Smooth muscle cell of the brain vasculature (primary cell): ENCODE measurements around the gene AGER.
"Not testable (repeated sequence)": the region's sequence is repeated elsewhere in the genome, so short reads cannot be mapped to it uniquely, and the experiment has no call there.

Experiments used
- DNase-seq: peaks from one replicate; pipeline ENCODE4 v3.0.0-alpha.2; 2012; ENCODE audit warnings: low read depth, low spot score

AGER gene

DNA sequence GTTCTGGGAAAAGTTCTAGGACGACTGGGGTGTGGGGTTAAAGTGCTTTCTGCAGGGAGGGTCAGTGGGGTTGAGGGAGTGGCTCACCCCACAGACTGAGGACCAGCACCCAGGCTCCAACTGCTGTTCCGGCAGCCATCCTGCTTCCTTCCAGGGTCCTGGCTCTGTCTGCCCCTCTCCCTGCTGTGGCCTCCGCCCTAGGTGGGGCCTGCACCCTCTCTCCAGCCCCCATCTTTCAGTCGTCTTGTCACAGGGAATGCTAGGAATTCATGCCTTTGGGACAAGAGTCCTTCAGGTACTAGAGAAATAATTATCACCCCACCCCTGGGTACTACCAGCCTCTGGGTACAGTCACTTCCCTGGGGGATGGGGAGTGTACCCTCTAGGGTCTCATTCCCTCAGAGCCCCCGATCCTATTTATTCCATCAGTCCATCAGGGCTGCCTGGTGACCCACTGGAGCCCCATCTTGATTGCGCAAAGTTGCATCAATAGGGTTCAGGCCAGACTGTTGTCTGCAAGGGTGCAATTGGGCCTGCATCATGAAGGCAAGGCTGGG lies at the start of gene AGER:
Gene AGER (minus strand): TSS at position 170 of the 557 bp plus-strand sequence. CDS start 31 bp downstream, at position 139.
- DNase-seq, result no peak

DNA sequence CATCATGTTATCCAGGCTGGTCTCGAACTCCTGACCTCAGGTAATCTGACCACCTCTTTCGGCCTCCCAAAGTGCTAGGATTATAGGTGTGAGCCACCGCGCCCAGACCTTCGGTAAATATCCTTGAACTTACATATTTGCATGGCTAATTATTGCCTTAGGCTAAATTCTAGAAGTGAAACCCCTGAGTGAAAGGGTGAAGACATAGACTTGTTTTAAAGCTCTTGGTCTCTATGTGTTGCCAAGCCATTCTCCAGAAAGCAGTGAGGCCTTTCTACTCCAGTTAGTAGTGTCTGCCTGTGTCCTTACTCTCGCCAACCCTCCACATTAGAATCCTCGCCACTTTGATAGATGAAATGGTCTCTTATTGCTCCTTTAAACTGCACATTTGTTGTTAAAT lies 42.4 kb upstream of the AGER start:
- DNase-seq, result no peak

GRCh38 chr6:32224696-32225095 lies 40.6 kb upstream of the AGER start:
- DNase-seq, result no peak

DNA sequence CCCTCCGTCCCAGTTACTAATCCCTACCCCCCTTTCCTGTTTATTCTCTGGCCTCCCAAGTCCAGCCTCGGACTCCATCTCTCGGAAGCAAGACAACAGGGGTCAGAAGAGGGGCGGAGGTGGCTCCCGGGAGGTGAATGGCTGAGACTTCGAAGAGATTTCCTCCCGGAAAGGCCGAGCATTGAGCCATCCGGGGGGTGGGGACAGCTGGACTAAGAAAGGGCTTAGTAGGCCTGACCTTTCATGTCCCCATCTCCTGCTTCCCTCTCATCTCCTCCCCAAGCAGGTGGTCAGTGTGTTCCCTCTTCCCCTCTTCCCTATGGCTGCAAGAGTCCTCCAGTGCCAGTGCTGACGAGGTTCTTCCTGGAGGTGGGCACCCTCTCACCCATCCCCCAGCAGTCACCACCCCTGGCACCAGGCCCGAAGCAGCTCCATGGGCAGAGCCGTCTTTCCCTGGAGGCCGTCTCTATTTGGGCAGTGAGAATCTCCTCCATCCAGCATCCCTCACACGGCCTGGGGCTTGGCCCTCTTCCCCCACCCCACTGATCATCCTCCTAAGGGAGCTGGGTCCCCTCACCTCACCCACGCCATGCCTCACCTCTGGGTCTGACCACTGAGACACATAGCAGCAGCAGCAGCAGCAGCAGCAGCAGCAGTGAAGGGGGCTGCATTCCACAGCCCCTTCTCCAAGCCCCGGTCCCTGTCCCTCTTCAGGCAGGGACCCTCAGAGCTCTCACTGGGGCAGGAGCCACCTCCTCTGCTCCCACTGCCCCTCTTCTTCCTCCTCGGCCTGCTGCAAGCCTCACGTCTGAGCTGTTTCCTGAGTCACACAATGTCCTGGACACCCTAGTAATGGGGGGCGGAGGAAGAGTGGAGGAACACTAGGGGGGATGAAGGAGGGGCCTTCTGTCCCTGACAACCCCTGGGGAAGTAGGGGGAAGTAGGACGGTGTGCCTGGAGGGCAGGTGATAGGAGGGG lies 39.5 kb upstream of the AGER start, which contains the start of gene NOTCH4:
Gene NOTCH4 (minus strand): TSS at position 810 of the 978 bp plus-strand sequence. CDS start 139 bp downstream, at position 671.
- DNase-seq, result no peak

- no peak for DNase-seq
Measured at GRCh38 chr6:32222333-32223230, 38.5 kb upstream of the AGER start.

DNA sequence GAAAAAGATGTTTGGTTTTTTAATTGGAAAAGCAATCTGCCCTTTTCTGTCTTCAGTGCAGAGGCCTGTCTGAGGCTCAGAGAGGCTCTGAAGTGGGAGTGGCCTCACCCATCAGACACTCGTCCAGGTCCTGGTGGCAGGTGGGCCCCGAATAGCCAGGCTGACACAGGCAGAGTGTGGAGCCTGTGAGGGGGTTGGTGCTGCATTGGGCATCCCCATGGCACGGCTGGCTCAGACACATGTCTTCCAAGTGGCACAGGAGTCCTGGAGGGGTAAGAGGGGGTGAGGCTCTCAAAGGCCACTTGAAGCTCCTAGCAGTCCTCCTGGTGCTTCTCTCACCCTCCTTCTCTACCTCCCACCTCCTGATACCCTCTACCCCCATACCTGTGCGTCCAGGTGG lies 36.0 kb upstream of the AGER start:
- DNase-seq, result no peak

- DNase-seq, result no peak
Measured at GRCh38 chr6:32218167-32218566, 34.1 kb upstream of the AGER start.

DNA sequence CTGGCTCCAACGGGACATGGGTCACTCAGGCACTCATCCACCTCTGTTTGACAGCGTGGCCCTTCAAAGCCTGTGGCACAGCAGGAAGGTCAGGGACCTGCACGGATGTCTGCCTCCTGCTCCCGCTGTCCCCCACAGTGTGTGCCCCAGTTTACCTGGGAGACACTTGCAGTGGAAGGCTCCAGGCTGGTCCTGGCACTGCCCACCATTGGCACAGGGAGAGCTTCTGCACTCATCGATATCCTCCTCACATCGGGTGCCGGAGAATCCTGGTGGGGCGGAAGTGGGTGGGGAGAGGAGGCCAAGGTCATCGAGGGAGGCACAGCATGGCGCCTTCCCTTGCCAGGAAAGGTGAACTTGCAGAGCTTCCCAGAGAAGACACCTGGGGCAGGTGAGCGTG lies 32.9 kb upstream of the AGER start:
- no peak for DNase-seq

DNA sequence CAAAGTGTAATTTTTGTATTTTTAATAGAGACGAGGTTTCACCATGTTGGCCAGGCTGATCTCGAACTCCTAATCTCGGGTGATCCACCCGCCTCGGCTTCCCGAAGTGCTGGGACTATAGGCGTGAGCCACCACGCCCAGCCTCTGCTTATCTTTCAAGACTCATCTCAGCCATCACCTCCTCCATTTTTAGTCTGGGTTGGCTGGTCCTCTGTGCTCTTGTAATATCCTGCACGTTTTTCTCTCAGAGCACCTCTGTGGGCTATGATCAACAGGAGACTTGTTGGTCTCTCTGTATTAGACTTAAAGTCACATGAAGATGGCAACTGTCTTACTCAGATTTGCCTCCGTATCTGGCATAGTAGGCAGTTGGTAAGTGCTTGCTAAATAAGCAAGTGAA lies 32.2 kb upstream of the AGER start:
- no peak for DNase-seq

DNA sequence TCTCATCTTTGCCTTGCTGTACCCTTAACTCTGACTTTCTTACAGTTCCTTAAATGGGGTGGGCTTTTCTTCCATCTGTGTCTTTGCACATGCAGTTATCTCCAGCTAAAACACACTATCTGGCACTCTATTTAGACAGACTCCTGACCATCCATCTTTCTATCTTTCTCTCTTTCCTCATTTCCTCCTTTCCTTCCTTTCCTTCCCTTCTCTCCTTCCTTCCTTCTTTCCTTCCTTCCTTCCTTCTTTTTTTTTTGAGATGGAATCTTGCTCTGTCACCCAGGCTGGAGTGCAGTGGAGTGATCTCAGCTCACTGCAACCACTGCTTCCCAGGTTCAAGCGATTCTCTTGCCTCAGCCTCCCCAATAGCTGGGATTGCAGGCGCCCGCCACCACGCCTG lies 31.6 kb upstream of the AGER start:
- DNase-seq, result no peak

DNA sequence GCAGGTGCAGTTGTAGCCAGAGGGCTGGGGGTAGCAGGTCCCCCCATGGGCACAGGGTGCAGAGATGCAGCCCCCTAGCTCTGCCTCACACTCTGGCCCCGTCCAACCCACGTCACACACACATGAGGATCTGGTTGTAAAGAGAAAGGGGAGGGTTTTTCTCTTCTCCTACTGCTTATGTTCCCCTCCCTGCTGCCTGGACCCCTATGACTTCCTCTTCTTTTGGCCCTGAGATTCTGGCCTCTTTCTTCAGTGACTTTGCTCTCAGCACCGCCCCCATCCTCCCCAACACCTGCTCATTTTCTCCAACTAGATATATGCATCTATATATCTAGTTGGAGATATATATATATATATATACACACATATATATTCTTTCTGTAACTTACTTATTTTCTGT lies 30.1 kb upstream of the AGER start:
- DNase-seq, result no peak

- DNase-seq, result no peak
Measured at GRCh38 chr6:32213649-32214048, 29.6 kb upstream of the AGER start.

- no peak for DNase-seq
Measured at GRCh38 chr6:32212076-32212760, 28.2 kb upstream of the AGER start.

- not testable (repeated sequence) for DNase-seq
Measured at GRCh38 chr6:32211432-32211831, 27.4 kb upstream of the AGER start.

DNA sequence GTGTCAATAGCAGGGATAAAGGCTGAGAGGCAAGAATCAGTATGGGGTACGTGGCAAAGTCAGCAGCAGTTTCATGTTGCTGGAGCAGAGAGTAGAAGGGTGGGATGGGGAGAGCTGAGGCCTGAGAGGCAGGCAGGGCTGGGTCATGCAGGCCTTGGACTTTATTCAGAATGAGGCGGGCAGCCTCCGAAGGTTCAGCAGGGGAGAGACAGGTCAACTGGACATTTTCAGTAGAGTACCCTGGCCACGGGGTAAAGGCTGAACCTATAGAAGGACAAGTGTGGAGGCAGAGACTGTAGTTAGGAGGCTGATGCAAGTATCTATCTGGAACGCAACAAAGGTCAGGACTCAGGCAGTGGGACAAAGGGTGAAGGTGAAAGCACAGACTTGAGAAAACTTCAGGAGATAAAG lies 26.1 kb upstream of the AGER start:
- no peak for DNase-seq

DNA sequence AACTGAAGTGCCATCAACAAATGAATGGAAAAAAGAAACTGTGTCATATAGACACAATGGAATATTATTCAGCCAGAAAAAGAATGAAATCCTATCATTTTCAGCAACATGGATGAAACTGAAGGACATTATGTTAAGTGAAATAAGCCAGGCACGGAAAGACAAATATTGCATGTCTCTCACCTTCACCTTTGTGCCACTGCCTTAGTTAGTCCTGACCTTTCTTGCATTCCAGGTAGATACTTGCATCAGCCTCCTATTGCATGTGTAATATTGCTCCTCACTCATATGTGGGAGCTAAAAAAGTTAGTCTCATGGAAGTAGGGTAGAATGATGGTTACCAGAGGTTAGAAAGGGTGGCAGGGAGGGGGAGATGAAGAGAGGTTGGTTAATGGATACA lies 24.9 kb upstream of the AGER start:
- no peak for DNase-seq

GRCh38 chr6:32204268-32204715 lies 20.2 kb upstream of the AGER start:
- DNase-seq, result no peak

DNA sequence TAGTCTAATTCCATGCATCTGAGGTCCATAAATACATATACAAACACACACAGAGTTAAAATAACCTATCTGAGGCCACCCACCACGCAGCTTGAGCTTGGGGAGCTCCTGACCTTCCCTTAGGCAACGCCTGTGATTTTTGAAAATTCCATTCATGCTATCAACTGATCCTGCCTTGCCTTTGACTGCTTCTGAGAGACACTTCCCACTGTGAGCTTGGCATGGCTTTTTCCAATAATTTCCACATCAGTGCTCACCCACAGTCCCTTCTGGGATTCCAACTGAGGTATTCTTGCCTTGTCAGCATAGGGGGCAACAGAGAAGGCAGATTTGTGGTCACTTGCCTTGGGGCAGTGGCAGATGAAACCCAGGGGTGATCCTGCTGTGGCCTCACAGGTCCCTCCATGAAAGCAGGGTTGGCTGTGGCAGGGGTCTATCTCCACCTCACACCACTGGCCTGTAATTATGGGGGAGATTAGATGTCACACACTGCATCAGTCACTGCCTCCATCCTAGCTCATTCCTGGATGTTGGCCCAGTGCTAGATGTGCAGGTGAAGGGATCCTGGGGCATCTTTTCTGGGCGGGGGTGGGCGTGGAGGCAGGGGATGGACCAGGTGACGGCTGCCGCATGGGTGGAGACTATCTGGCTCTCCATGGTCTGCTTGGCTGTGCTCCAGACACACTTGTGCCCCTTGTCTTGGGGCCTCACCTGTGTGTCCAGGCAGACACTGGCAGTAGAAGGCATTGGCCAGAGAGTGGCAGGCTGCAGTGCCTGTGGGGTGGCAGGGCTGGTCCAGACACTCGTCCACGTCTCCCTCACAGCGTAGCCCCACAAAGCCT lies 19.6 kb upstream of the AGER start:
- DNase-seq, result no peak

- DNase-seq, result no peak
Measured at GRCh38 chr6:32202186-32202585, 18.1 kb upstream of the AGER start.

DNA sequence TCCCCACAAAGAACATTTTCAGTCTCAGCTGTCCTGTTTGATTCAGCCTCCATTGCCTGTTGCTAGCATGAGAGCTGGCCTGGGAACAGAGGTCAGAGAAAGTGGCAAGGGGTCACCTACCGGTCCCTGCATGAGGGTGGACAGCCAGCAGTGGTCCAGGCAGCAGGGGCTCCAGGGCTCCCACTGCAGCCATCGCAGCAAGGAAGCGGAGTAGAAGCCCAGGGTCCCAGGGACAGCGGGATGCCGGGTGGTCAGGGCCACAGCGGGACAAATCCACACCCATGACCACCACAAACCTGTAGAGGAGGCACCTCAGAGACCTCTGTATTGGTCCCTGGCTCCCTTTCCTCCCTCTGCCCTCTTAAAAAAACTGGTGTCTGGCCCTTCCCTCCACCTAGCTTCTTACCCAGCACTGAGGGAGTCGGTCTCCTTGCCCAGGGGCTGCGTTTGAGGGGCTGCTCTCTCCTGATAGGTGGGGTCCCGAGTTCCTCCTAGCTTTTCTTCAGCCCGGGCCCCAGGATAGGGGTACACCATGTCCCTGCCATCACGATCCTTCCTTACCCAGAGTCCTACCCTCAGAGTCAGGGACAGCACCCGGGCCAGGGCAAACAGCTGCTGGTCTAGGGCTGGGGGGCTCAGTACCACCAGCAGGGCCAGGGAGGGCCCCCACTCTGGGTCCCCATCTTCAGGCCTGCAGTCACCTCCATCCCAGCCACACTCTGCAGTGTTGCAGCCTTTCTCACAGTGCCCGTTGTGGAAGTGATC lies 16.8 kb upstream of the AGER start:
- DNase-seq, result no peak
